Ascending aorta (tissue), 2 donors: ENCODE measurements around the gene ATXN1. TPM values are rescaled to one million over a fixed set of nuclear protein-coding genes. Genes with fewer than 3 reads are reported as not detected.
A peak's percentile ranks its signal among the peaks of the same experiment; 100 is the strongest.
"Not testable (repeated sequence)": the region's sequence is repeated elsewhere in the genome, so short reads cannot be mapped to it uniquely, and the experiment has no call there.

Experiments used
- DNase-seq, 2 donors: peaks; one replicate each; pipeline ENCODE4 v3.0.0-alpha.2; 2019; ENCODE audit warnings: low spot score in 2 of 2
- H3K27ac ChIP-seq, 2 donors: fragments of 200-600 bp; sonication (generic); one replicate each; pipeline ENCODE4 v1.5.1; 2016 to 2017; ENCODE audit warnings: mild to moderate bottlenecking in 1 of 2
- H3K27me3 ChIP-seq: fragments of 200-600 bp; sonication (generic); one replicate; pipeline ENCODE4 v1.5.1; 2017
- H3K36me3 ChIP-seq, 2 donors: fragments of 200-600 bp; sonication (generic); one replicate each; pipeline ENCODE4 v1.5.1; 2016
- H3K4me1 ChIP-seq, 2 donors: fragments of 200-600 bp; sonication (generic); one replicate each; pipeline ENCODE4 v1.5.1; 2016 to 2017; ENCODE audit warnings: mild to moderate bottlenecking in 1 of 2
- H3K4me3 ChIP-seq, 2 donors: fragments of 200-600 bp; sonication (generic); one replicate each; pipeline ENCODE4 v1.5.1; 2016 to 2017; ENCODE audit warnings: mild to moderate bottlenecking in 1 of 2
- H3K9me3 ChIP-seq, 2 donors: fragments of 200-600 bp; sonication (generic); one replicate each; pipeline ENCODE4 v1.5.1; 2016
- intact Hi-C: fragments of 100-400 bp; cut with DNase I; formaldehyde crosslinking; loops from one replicate; pipeline ENCODE4 v1.15.1; 2023
- total RNA-seq: library from RNA; depleted of rRNA; stranded (reverse); fragments of >200 nt; gene quantifications from one replicate; pipeline ENCODE4 v1.1.0, GENCODE V29; 2016
- TF ChIP-seq, protein P1 (sequence below), 3 experiments: fragments of 200-600 bp in 2 of 3; fragments of 450-650 bp in 1 of 3; sonication (generic) in 2 of 3; IDR thresholded peaks; one replicate each; pipeline ENCODE4 v1.5.1; 2016 to 2019; ENCODE audit warnings: antibody characterized with exemption in 3 of 3, mild to moderate bottlenecking in 1 of 3, moderate library complexity in 1 of 3

ATXN1 gene
- total RNA-seq, 1 donor from 2014 or later, result 68.3 TPM

DNA sequence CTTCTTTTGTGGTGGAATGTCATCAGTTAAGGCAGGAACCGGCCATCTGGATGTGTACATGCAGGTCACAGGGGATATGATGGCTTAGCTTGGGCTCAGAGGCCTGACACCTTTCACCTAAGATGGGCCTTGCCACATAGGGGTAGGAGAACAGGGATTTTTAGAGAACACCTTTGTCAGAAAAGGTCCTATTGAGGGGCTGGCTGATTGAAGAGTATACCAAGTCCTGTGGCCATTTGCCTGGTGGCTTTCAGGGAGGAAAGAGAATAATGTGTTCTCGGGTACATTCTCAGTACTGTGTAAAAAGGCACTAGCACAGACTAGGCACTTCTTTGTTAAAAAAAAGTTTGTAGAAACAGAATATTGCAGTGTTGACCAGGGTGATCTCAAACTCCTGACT is 496.5 kb downstream of the ATXN1 start:
- intact Hi-C loops, result no loop called here
- no peak overlapping the region for H3K4me3 ChIP-seq
- H3K4me1 ChIP-seq, result no peaks in the 10 kb centered on the region

GRCh38 chr6:16263464-16264099 is 497.7 kb downstream of the ATXN1 start:
- H3K27me3 ChIP-seq, H3K4me3 ChIP-seq, H3K4me1 ChIP-seq, H3K27ac ChIP-seq, H3K9me3 ChIP-seq, intact Hi-C loops, DNase-seq: not testable (repeated sequence)
- peaks cover 0 to 12% of the 10 kb centered on the region in 2 donors for H3K36me3 ChIP-seq

More for the DNA sequence above, 496.5 kb downstream of the ATXN1 start:
- Histone ChIP-seq H3K27me3 (no peaks in the 10 kb centered on the region), H3K9me3 (no peaks in the 10 kb centered on the region), H3K27ac (no peak overlapping the region), H3K36me3 (peaks cover 0 to 12% of the 10 kb centered on the region in 2 donors)
- no peak for DNase-seq
- TF ChIP-seq, protein P1, sequence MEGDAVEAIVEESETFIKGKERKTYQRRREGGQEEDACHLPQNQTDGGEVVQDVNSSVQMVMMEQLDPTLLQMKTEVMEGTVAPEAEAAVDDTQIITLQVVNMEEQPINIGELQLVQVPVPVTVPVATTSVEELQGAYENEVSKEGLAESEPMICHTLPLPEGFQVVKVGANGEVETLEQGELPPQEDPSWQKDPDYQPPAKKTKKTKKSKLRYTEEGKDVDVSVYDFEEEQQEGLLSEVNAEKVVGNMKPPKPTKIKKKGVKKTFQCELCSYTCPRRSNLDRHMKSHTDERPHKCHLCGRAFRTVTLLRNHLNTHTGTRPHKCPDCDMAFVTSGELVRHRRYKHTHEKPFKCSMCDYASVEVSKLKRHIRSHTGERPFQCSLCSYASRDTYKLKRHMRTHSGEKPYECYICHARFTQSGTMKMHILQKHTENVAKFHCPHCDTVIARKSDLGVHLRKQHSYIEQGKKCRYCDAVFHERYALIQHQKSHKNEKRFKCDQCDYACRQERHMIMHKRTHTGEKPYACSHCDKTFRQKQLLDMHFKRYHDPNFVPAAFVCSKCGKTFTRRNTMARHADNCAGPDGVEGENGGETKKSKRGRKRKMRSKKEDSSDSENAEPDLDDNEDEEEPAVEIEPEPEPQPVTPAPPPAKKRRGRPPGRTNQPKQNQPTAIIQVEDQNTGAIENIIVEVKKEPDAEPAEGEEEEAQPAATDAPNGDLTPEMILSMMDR (IDR thresholded peaks at IDR 0.05), result no peak

DNA sequence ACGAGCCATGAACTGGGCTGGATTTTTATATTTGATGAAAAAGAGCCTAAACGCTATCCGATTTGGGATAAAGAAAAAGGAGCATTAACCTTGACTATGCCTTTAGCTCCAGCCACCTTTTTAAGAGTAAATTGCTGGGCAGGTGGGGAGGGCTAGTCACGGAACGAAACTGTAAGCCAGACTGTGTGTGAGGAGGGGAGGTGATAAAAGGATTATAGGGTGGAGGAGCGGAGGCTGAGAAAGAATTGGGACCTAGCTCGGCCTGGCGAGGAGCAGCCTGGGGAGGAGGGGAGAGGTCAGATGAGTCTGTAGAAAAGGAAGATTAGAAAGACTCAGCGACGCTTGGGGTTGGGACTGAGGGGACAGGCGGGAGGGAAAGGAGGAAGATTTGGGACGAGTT is 498.5 kb downstream of the ATXN1 start:
- H3K36me3 ChIP-seq, result peaks cover 0 to 11% of the 10 kb centered on the region in 2 donors
- H3K9me3 ChIP-seq, H3K27me3 ChIP-seq, H3K4me1 ChIP-seq, H3K27ac ChIP-seq, H3K4me3 ChIP-seq, DNase-seq, intact Hi-C loops: not testable (repeated sequence)

- H3K27me3 ChIP-seq, DNase-seq, intact Hi-C loops, H3K27ac ChIP-seq, H3K4me1 ChIP-seq, H3K4me3 ChIP-seq, H3K9me3 ChIP-seq, H3K36me3 ChIP-seq: not testable (repeated sequence)
These were observed 500.7 kb downstream of the ATXN1 start for GRCh38 chr6:16260602-16261001.

GRCh38 chr6:16259604-16260003 is 501.7 kb downstream of the ATXN1 start:
- not testable (repeated sequence) for H3K27ac ChIP-seq, DNase-seq

DNA sequence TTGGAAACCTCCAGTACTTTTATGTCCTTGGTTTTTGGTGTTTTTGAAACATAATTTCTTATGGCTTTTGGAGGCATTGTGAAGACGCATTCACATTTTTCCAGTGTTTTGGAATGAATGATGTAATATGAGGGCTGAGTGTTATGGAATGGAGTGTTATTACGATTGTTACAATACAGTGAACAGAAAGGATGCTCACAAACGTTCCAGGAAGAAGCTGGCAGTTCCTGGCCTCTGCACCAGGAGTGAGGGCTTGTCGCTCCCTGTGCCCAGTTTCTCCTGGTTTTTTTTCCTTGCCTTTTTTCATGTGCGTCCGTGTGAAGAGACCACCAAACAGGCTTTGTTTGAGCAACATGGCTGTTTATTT is 502.6 kb downstream of the ATXN1 start:
- Histone ChIP-seq H3K4me1 (peaks cover 0 to 7% of the 10 kb centered on the region in 2 donors), H3K9me3 (no peaks in the 10 kb centered on the region), H3K4me3 (no peak overlapping the region), H3K36me3 (peaks cover 7 to 24% of the 10 kb centered on the region in 2 donors), H3K27me3 (no peaks in the 10 kb centered on the region), H3K27ac (peak overlapping the region; percentile 55 to 71)
- TF ChIP-seq, protein P1 (IDR thresholded peaks at IDR 0.05), result no peak
- DNase-seq, result no peak
- intact Hi-C loops, result no loop called here

More at GRCh38 chr6:16259604-16260003, 501.7 kb downstream of the ATXN1 start:
- H3K36me3 ChIP-seq, result peaks cover 7 to 14% of the 10 kb centered on the region in 2 donors
- H3K4me3 ChIP-seq, H3K9me3 ChIP-seq, H3K27me3 ChIP-seq, intact Hi-C loops, H3K4me1 ChIP-seq: not testable (repeated sequence)

- Histone ChIP-seq H3K4me3 (no peak overlapping the region), H3K27me3 (no peaks in the 10 kb centered on the region), H3K9me3 (no peaks in the 10 kb centered on the region), H3K4me1 (peaks cover 0 to 7% of the 10 kb centered on the region in 2 donors), H3K36me3 (peaks cover 7 to 28% of the 10 kb centered on the region in 2 donors), H3K27ac (peak overlapping the region; percentile 55 to 71)
- TF ChIP-seq, protein P1 (IDR thresholded peaks at IDR 0.05), result no peak
- DNase-seq, result no peak
- intact Hi-C loops, result no loop called here
These were observed 503.1 kb downstream of the ATXN1 start for GRCh38 chr6:16257999-16258708.
